Activated naive CD8-positive, alpha-beta T cell (primary cell): ENCODE measurements around the gene KIF1A.

ENCODE experiments used
- H3K27ac Mint-ChIP-seq: one replicate; pipeline ENCODE4 v1.8.0; 2021; ENCODE audit warnings: mixed read lengths
- H3K27me3 Mint-ChIP-seq: one replicate; pipeline ENCODE4 v1.8.0; 2021; ENCODE audit warnings: mixed read lengths
- H3K36me3 Mint-ChIP-seq: one replicate; pipeline ENCODE4 v1.8.0; 2021; ENCODE audit warnings: mixed read lengths
- H3K4me1 Mint-ChIP-seq: one replicate; pipeline ENCODE4 v1.8.0; 2021; ENCODE audit warnings: low read depth, mixed read lengths
- H3K4me3 Mint-ChIP-seq: one replicate; pipeline ENCODE4 v1.8.0; 2021; ENCODE audit warnings: mild to moderate bottlenecking, mixed read lengths
- H3K9me3 Mint-ChIP-seq: one replicate; pipeline ENCODE4 v1.8.0; 2021; ENCODE audit warnings: low read depth, mixed read lengths

KIF1A gene, protein sequence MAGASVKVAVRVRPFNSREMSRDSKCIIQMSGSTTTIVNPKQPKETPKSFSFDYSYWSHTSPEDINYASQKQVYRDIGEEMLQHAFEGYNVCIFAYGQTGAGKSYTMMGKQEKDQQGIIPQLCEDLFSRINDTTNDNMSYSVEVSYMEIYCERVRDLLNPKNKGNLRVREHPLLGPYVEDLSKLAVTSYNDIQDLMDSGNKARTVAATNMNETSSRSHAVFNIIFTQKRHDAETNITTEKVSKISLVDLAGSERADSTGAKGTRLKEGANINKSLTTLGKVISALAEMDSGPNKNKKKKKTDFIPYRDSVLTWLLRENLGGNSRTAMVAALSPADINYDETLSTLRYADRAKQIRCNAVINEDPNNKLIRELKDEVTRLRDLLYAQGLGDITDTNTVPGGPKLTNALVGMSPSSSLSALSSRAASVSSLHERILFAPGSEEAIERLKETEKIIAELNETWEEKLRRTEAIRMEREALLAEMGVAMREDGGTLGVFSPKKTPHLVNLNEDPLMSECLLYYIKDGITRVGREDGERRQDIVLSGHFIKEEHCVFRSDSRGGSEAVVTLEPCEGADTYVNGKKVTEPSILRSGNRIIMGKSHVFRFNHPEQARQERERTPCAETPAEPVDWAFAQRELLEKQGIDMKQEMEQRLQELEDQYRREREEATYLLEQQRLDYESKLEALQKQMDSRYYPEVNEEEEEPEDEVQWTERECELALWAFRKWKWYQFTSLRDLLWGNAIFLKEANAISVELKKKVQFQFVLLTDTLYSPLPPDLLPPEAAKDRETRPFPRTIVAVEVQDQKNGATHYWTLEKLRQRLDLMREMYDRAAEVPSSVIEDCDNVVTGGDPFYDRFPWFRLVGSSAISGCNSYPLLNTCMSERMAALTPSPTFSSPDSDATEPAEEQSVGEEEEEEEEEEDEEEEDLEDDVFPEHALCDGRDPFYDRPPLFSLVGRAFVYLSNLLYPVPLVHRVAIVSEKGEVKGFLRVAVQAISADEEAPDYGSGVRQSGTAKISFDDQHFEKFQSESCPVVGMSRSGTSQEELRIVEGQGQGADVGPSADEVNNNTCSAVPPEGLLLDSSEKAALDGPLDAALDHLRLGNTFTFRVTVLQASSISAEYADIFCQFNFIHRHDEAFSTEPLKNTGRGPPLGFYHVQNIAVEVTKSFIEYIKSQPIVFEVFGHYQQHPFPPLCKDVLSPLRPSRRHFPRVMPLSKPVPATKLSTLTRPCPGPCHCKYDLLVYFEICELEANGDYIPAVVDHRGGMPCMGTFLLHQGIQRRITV (N-terminal part only)

DNA sequence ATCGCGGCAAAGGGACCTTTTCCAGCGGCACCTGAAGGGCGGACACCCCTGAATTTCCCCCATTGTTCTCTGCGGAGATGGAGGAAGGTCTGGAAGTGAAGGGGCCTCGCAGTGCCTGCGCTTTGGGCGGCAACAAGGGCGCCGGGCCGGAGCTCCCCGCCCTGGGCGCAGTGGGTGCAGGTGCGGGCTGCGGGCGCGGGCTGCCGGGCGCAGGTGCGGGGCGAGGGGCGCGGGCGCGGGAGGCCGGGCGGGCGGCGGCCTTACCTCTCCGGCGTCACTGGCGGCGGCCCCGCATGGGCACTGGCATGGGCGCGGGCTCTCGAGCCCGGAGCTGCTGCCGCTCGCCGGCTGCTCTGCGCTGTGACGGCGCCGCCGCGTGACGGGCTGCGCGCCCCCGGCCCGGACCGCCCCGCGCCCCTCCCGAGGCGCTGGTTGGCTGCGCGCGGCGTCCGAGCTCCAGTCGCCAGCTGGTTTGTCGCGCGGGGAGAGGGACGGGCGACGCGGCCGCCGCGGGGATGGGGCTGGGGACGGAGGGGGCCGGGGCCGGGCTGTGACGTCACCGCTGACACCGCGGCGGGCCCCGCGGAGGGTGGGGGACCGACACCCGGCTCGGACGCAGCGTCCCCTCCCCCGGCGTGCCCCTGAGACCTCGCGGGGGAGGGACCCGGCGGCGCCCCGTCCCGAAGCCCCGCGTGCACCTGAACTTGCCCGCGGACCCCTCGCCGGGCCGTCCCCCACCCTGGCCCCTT, at the start of gene KIF1A:
KIF1A (minus strand) TSS at position 362 of the 749 bp plus-strand sequence. CDS start 22,467 bp downstream, outside the sequence.
- H3K4me3 Mint-ChIP-seq: peak within 1 kb of the TSS; percentile 74
- H3K27me3 Mint-ChIP-seq: peaks cover 34% of the 10 kb centered on the region

DNA sequence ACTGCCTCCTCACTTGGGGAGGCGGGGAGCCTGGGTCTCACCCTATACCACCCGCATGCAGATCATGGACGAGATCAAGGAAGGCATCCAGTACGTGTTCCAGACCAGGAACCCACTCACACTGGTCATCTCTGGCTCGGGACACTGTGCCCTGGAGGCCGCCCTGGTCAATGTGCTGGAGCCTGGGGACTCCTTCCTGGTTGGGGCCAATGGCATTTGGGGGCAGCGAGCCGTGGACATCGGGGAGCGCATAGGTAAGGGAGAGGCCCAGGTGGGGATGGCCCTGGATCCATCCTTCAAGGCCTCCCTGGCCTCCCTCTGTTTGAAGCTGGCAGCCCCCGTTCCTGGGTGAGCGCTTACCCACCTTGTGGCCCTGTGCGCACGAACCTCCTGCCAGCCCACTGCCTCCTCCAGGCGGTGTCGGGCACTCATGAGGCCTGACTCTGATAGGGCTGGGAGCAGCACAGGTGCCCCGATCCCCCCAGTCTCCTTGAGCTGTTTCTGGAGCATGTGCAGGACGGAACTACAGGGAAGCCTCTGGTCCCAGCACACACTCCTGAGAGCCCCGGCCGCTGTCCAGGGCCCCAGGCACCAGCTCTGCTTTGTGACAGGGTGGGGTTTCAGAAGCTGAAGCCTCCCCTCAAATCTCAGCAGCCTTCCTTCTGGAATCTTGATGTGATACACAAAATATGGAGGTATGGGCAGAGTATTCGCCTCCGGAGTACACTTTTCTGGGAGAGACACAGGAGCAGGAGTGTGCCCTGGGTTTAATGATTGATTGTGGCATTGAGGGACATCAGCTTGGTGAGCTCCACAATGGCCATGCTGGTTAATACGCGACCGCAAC, 49.3 kb upstream of the KIF1A start:
- H3K9me3 Mint-ChIP-seq: no peaks in the 10 kb centered on the region
- no peaks in the 10 kb centered on the region for H3K4me1 Mint-ChIP-seq
- H3K27me3 Mint-ChIP-seq: peaks cover 4% of the 10 kb centered on the region
- H3K4me3 Mint-ChIP-seq: no peak overlapping the region
- no peaks in the 10 kb centered on the region for H3K36me3 Mint-ChIP-seq
- H3K27ac Mint-ChIP-seq: no peak overlapping the region

More for the DNA sequence above, at the start of gene KIF1A:
- peaks cover 9% of the 10 kb centered on the region for H3K4me1 Mint-ChIP-seq
- no peaks in the 10 kb centered on the region for H3K9me3 Mint-ChIP-seq
- H3K27ac Mint-ChIP-seq: no peak within 1 kb of the TSS
- no peaks in the 10 kb centered on the region for H3K36me3 Mint-ChIP-seq

DNA sequence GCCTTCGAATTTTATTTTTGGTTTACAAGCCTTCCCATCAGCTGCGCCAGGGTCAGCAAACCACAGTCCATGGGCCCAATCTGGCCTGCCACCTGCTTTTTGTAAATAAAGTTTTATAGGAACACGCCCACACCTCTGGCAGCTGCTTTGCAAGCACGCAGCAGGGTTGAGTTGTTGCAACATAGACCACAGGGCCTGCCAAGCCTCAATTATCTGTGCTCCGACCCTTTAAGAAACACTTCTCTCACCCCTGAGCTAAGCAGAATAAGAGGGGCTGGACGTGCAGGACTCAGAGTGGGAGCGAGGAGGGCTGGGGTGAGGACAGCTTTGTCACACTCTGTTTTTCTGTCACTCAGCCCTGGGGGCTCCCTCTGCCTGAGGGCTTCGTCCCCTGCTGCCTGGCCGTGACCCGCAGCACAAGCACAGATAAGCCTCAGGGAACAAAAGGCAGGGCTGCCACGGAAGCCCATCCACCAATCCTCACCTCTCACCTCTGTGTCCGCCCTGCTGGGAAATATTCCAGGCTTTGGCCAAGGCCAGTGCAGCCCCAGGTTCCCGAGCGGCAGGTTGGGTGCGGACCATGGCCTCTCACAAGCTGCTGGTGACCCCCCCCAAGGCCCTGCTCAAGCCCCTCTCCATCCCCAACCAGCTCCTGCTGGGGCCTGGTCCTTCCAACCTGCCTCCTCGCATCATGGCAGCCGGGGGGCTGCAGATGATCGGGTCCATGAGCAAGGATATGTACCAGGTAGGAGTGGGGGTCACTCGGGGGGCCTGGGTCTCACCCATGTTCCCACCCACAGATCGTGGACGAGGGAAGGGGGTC, 48.5 kb upstream of the KIF1A start, which contains the start of gene AGXT:
AGXT (plus strand) TSS at position 539 of the 823 bp plus-strand sequence; CDS start at position 581, 42 bp downstream.
- Mint-ChIP-seq H3K4me3 (no peak within 1 kb of the TSS), H3K27ac (no peak within 1 kb of the TSS), H3K36me3 (no peaks in the 10 kb centered on the region), H3K9me3 (no peaks in the 10 kb centered on the region), H3K4me1 (no peaks in the 10 kb centered on the region), H3K27me3 (peaks cover 4% of the 10 kb centered on the region)

DNA sequence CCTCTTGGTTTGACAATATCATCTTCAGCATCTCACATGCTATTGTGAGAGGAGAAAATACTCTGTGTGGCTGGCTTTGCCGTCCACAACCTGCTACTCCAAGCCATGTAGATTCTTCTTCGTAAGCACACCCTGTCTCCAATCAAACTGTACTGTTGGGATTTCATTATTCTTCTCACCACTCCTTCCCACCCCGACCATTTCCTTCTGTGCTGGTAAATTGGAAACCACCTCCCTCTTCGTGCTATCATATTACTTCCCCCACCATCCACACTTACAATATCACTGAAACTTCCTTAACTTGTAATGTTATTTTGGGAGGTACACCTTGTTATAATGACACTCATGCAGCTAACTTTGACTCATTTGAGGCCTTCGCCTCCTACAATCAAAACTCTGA, 45.4 kb upstream of the KIF1A start:
- no peak overlapping the region for H3K4me3 Mint-ChIP-seq
- H3K27ac Mint-ChIP-seq: no peak overlapping the region
- H3K27me3 Mint-ChIP-seq: peaks cover 4% of the 10 kb centered on the region
- no peaks in the 10 kb centered on the region for H3K36me3 Mint-ChIP-seq
- no peaks in the 10 kb centered on the region for H3K9me3 Mint-ChIP-seq
- H3K4me1 Mint-ChIP-seq: no peaks in the 10 kb centered on the region

DNA sequence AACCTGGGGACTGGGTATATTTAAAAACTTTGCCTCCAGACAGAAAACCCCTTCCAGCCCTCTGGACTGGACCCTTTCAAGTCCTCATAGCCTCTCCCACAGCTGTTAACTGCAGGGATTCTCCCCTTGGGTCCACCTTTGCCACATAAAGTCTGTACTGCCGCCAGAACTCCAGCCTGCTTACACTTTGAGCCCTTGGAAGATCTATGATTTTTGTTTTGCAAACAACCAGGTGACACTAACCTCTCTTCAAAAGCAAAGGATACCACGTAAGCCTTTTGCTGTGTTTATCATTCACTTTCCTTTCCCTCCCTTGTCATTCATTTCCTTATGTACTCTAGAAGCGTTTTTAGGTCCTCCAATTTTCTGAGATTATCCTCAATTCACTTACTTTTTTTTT, 44.5 kb upstream of the KIF1A start:
- no peaks in the 10 kb centered on the region for H3K9me3 Mint-ChIP-seq

DNA sequence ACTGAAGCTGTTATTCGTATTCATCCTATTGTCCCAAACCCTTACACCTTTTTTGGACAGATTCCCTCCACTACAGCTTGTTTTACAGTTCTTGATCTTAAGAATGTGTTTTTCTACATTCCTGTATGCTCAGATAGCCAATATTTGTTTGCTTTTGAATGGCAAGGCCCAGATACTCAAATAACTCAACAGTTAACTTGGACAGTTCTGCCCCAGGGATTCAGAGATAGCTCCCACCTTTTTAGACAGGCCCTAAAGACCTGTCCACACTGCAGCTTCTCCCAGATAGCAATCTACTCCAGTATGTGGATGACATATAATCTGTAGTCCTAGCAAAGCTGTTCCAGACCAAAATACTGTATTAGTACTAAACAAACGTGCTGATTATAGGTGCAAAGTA, 41.5 kb upstream of the KIF1A start:
- no peak overlapping the region for H3K4me3 Mint-ChIP-seq
- no peaks in the 10 kb centered on the region for H3K9me3 Mint-ChIP-seq
- H3K36me3 Mint-ChIP-seq: no peaks in the 10 kb centered on the region
- H3K27me3 Mint-ChIP-seq: no peaks in the 10 kb centered on the region
- no peaks in the 10 kb centered on the region for H3K4me1 Mint-ChIP-seq
- H3K27ac Mint-ChIP-seq: no peak overlapping the region

More for the DNA sequence above, 44.5 kb upstream of the KIF1A start:
- Mint-ChIP-seq H3K4me3 (no peak overlapping the region), H3K27ac (no peak overlapping the region), H3K27me3 (peaks cover 4% of the 10 kb centered on the region), H3K4me1 (no peaks in the 10 kb centered on the region), H3K36me3 (no peaks in the 10 kb centered on the region)

DNA sequence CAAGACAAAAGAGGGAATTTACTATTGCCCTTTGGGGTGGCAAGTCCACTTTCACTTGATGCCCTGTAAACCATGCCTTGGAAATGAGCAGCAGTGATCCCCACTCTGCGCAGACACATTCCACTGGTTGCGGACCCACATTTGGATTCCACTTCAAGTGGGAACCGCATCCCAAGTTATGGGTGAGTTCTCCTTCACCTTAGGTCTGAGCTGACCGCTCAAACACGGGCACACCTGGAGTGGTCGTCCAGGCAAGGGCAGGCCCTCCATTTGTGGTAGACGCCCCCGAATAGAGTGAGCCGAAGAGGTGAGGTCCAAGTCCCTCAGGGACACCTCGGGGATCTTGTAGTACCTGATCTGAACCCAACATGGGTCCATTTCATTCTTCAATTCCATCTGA, 38.9 kb upstream of the KIF1A start:
- Mint-ChIP-seq H3K4me3 (no peak overlapping the region), H3K27me3 (no peaks in the 10 kb centered on the region), H3K36me3 (peaks cover 2% of the 10 kb centered on the region), H3K9me3 (no peaks in the 10 kb centered on the region), H3K27ac (no peak overlapping the region), H3K4me1 (no peaks in the 10 kb centered on the region)

DNA sequence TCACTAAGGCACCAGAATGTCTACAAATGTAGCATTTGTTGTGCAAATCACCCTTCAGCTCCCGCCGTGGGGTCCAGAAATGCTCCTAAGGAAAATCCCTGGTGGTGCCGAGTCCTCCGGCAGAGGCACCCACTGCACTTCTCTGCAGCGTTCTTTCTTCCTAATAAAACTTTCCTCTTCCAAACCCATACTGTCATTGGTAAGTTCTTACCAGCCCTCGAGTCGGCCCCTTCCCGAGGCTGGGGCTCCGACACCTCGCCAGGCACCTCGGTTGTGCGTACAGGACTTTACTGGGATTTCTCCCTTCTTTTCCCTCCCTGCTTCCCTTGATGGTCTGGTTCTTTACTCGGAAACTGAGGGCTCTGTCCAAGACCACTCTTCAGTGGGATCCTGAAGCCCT, 38.3 kb upstream of the KIF1A start:
- Mint-ChIP-seq H3K9me3 (no peaks in the 10 kb centered on the region), H3K36me3 (peaks cover 2% of the 10 kb centered on the region)

DNA sequence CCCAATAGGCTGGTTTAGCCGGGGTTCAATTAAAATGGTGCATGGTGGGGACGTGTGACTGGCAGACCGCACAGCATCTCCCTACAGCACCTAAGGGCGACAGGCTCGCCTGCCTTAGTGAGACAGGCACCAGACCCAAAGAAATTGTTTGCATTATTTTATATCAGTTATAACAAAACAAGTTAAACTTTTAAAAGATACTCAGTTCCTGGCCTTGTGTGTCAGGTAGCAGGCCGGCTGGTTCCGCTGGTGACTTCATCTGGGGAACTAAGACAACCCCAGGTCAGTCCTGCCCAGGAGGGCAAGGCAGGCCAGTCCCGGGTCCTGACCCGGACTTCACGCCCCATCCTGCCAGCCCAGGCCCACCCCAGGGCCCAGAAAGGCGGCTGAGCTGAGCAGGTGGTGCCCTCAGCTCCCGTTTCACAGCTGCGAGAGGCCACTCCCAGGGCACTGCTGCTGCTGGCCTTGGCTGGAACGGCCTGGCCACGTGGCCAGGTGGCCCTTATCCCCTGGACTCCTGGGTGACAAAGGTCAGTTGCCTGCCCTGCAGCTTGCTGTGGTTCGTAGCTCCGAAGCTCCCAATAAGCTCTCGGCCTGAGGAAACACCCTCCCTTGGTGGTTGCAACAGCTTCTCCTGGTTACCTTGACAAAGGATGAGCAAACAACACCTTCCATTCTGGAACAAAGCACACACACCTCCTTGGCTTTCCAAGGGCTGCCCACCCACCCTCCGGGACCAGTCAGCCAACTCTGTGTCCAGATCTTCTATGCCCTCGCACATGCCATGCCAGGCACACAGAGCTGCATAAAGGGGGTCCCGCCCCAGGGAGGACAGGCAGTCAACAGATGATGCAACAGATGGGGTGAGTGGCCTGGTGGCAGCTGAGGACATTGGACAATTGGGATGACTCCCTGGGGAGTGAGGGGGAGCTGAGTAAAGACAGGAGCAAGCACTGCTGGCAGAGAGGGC, 37.3 kb upstream of the KIF1A start:
- Mint-ChIP-seq H3K27ac (no peak overlapping the region), H3K27me3 (no peaks in the 10 kb centered on the region), H3K4me3 (no peak overlapping the region), H3K9me3 (no peaks in the 10 kb centered on the region), H3K36me3 (peaks cover 2% of the 10 kb centered on the region), H3K4me1 (no peaks in the 10 kb centered on the region)

More for the DNA sequence above, 38.3 kb upstream of the KIF1A start:
- Mint-ChIP-seq H3K27me3 (no peaks in the 10 kb centered on the region), H3K4me3 (no peak overlapping the region), H3K4me1 (no peaks in the 10 kb centered on the region), H3K27ac (no peak overlapping the region)

DNA sequence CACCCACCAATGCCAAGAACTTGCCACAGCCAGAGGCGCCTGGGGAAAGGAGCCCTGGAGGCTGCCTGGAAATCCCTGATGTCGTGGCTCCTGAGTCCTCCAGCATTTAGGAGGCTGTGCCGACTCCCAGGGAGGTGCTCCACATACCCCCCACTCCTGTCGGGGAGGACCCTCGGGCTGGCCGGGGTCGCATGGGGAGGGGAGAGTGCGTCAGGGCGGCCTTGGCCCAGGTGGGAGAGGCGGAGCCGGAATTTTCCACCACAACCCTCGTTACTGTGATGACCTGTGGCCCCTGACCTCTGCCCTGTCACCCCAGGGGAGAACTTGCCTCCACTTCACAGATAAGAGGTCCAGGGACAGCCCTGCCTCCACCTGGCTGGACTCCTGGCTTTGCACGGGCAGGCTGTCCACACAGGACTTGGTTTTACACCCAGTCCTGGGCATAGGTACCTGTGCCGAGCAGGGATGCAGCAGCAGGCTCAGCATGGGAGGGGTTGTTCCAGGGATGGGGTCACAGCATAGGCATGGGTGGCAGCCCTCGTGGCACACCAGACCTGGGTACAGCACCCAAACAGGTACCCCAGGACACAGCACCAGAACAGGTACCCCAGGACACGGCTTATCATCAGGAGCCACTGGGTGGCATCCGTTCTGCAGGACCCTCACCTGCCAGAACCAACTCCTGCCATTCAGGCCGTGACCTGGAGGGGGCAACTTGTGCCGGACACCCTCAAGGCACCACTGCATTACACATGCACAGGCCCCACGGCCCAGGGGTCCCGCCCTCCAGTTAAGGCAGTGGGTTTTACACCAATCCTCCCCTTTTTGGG, 36.3 kb upstream of the KIF1A start:
- Mint-ChIP-seq H3K27ac (no peak overlapping the region), H3K4me1 (no peaks in the 10 kb centered on the region), H3K27me3 (no peaks in the 10 kb centered on the region), H3K4me3 (no peak overlapping the region), H3K36me3 (peaks cover 2% of the 10 kb centered on the region), H3K9me3 (no peaks in the 10 kb centered on the region)

DNA sequence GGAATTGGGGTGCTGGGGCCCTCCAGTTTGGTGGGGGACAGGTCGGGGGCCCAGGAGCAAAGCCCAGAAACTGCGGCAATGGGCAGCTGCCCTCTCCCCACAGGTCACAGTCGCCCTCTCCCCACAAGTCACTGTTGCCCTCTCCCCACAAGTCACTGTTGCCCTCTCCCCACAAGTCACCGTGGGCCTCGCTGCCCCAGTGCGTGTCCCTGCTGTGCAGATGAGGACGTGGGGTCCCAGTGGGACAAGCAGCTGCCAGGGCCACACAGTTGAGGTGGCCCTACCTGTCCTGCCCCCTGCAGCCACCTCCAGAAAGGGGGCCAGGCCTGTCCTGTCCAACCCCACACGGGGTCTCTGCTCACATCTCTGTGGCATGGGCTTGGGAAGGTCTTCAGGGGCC, 35.7 kb upstream of the KIF1A start:
- no peak overlapping the region for H3K4me3 Mint-ChIP-seq
- peaks cover 2% of the 10 kb centered on the region for H3K36me3 Mint-ChIP-seq
- no peaks in the 10 kb centered on the region for H3K27me3 Mint-ChIP-seq
- no peaks in the 10 kb centered on the region for H3K9me3 Mint-ChIP-seq
- H3K27ac Mint-ChIP-seq: no peak overlapping the region
- no peaks in the 10 kb centered on the region for H3K4me1 Mint-ChIP-seq
